Gastroesophageal sphincter (tissue), 4 donors: Measurements from ENCODE around the gene CLIP1. TPM values are rescaled to one million over a fixed set of nuclear protein-coding genes. Genes with fewer than 3 reads are reported as not detected.

Experiments used
- ATAC-seq: fragments of 150-250 bp; one replicate; pipeline ENCODE4 v1.9.1; 2016; ENCODE audit warnings: mild to moderate bottlenecking, moderate library complexity
- H3K27ac ChIP-seq, 4 donors: fragments of 200-600 bp; sonication (generic) in 3 of 4; 1 replicate in 3 of 4; 2 replicates in 1 of 4; pipeline ENCODE4 v1.5.1; 2016 to 2019
- H3K27me3 ChIP-seq: fragments of 200-600 bp; sonication (generic); one replicate; pipeline ENCODE4 v1.5.1; 2019
- H3K36me3 ChIP-seq, 2 donors: fragments of 200-600 bp; sonication (generic); one replicate each; pipeline ENCODE4 v1.5.1; 2019; ENCODE audit warnings: control low read depth in 1 of 2
- H3K4me1 ChIP-seq, 3 donors: fragments of 200-600 bp; sonication (generic); 1 replicate in 2 of 3; 2 replicates in 1 of 3; pipeline ENCODE4 v1.5.1; 2016 to 2019; ENCODE audit warnings: control low read depth in 2 of 3
- H3K4me3 ChIP-seq, 2 donors: fragments of 200-600 bp; sonication (generic); one replicate each; pipeline ENCODE4 v1.5.1; 2019; ENCODE audit warnings: mild to moderate bottlenecking in 1 of 2, moderate library complexity in 1 of 2
- H3K9me3 ChIP-seq, 3 donors: fragments of 200-600 bp; sonication (generic); one replicate each; pipeline ENCODE4 v1.5.1; 2017 to 2019; ENCODE audit warnings: control low read depth in 2 of 3
- EP300 ChIP-seq: sonication (generic); formaldehyde crosslinking; IDR thresholded peaks from one replicate; pipeline ENCODE4 v1.6.1; 2017; ENCODE audit warnings: antibody characterized with exemption, mild to moderate bottlenecking
- POLR2A ChIP-seq, 2 donors: fragments of 450-650 bp; IDR thresholded peaks; one replicate each; pipeline ENCODE4 v1.6.1; 2017; ENCODE audit warnings: antibody characterized with exemption in 2 of 2, mild to moderate bottlenecking in 2 of 2, moderate library complexity in 1 of 2
- POLR2AphosphoS5 ChIP-seq: sonication (generic); formaldehyde crosslinking; IDR thresholded peaks from one replicate; pipeline ENCODE4 v1.6.1; 2017; ENCODE audit warnings: antibody characterized with exemption
- WGBS, 2 donors: methylation state at CpG; one replicate each; pipeline ENCODE4 v1.1.5; 2018; ENCODE audit warnings: low coverage in 1 of 2; 5-methylcytosine and 5-hydroxymethylcytosine counted together
- total RNA-seq, 4 donors: library from RNA; depleted of rRNA; stranded (reverse); fragments of >200 nt; gene quantifications; one replicate each; pipeline ENCODE4 v1.1.0, GENCODE V29; 2016
- TF ChIP-seq, protein P1 (sequence below), 4 experiments: fragments of 200-600 bp in 2 of 4; fragments of 450-650 bp in 2 of 4; sonication (generic) in 1 of 4; IDR thresholded peaks; one replicate each; pipeline ENCODE4 v1.5.1; 2017 to 2019; ENCODE audit warnings: antibody characterized with exemption in 4 of 4, mild to moderate bottlenecking in 2 of 4, moderate library complexity in 2 of 4

The CLIP1 gene
- total RNA-seq, 4 donors from 2014 or later: 186 to 272 (median 208) TPM

DNA sequence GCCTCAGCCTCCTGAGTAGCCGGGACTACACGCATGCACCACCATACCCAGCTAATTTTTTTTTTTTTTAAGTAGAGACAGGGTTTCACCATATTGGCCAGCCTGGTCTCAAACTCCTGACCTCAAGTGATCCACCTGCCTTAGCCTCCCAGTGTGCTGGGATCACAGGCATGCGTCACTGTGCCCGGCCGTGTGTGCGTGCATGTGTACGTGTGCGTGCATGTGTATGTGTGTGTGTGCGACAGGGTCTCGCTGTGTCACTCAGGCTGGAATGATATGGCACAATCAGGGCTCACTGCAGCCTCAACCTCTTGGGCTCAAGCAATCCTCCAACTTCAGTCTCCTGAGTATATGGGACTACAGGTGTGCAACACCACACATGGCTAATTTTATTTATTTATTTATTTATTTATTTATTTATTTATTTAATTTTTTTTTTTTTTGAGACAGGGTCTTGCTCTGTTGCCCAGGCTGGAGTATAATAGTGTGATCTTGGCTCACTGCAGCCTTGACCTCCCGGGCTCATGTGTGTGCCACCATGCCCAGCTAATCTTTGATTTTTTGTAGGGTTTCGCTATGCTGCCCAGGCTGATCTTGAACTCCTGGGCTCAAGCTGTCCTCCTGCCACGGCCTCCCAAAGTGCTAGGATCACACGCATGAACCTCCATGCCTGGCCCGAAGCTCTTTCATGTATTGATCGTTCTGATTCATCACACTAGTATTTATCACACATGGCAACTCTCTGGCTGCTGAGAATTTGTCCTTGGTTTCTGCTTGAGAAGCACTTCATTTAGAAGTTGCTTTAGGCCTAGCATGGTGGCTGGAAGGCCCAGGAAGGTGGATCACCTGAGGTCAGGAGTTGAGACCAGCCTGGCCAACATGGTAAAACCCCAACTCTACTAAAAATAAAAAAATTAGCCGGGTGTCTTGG is 35.9 kb upstream of the CLIP1 start:
- Histone ChIP-seq H3K36me3 (no peaks in the 10 kb centered on the region), H3K9me3 (no peaks in the 10 kb centered on the region), H3K27me3 (no peaks in the 10 kb centered on the region), H3K4me1 (no peaks in the 10 kb centered on the region), H3K4me3 (no peak overlapping the region), H3K27ac (no peak overlapping the region)
- no peak for ATAC-seq
- TF ChIP-seq, protein P1, sequence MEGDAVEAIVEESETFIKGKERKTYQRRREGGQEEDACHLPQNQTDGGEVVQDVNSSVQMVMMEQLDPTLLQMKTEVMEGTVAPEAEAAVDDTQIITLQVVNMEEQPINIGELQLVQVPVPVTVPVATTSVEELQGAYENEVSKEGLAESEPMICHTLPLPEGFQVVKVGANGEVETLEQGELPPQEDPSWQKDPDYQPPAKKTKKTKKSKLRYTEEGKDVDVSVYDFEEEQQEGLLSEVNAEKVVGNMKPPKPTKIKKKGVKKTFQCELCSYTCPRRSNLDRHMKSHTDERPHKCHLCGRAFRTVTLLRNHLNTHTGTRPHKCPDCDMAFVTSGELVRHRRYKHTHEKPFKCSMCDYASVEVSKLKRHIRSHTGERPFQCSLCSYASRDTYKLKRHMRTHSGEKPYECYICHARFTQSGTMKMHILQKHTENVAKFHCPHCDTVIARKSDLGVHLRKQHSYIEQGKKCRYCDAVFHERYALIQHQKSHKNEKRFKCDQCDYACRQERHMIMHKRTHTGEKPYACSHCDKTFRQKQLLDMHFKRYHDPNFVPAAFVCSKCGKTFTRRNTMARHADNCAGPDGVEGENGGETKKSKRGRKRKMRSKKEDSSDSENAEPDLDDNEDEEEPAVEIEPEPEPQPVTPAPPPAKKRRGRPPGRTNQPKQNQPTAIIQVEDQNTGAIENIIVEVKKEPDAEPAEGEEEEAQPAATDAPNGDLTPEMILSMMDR (IDR thresholded peaks at IDR 0.05): no peak
- TF ChIP-seq POLR2A (IDR thresholded peaks at IDR 0.05): no peak
- TF ChIP-seq EP300: no peak
- TF ChIP-seq POLR2AphosphoS5: no peak
- 92 to 100% methylated on average over 5 to 12 of the region's 17 CpGs for WGBS, 2 donors

DNA sequence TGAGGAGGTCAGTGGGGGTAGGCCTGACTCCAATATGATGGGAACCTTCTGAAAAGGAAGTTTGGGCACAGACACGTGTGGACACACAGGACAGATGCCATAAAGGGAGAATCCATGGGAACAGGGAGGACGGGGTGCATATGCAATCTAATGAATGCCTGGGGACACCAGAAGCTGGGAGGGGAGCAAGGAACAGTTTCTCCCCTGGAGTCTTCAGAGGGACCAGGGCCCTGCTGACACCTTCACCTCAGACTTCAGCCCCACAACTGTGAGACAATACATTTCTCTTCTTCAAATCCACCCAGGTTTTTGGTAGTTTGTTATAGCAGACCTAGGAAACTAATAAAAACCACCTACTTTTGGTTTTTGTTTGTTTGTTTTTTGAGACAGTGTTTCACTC is 35.2 kb upstream of the CLIP1 start:
- no peak for ATAC-seq
- no peak overlapping the region for H3K4me3 ChIP-seq
- no peaks in the 10 kb centered on the region for H3K27me3 ChIP-seq
- H3K9me3 ChIP-seq: no peaks in the 10 kb centered on the region
- no peaks in the 10 kb centered on the region for H3K36me3 ChIP-seq
- H3K4me1 ChIP-seq: no peaks in the 10 kb centered on the region
- no peak for TF ChIP-seq EP300
- TF ChIP-seq, protein P1 (IDR thresholded peaks at IDR 0.05): no peak
- no peak for TF ChIP-seq POLR2A (IDR thresholded peaks at IDR 0.05)
- no peak for TF ChIP-seq POLR2AphosphoS5
- 63 to 70% methylated on average over 2 of the region's 2 CpGs for WGBS, 2 donors
- H3K27ac ChIP-seq: no peak overlapping the region

GRCh38 chr12:122454739-122455138 is 32.3 kb upstream of the CLIP1 start:
- Histone ChIP-seq H3K9me3 (no peaks in the 10 kb centered on the region), H3K4me3 (no peak overlapping the region), H3K4me1 (no peaks in the 10 kb centered on the region), H3K27me3 (no peaks in the 10 kb centered on the region), H3K27ac (no peak overlapping the region), H3K36me3 (no peaks in the 10 kb centered on the region)
- ATAC-seq: no peak
- TF ChIP-seq EP300: no peak
- TF ChIP-seq, protein P1 (IDR thresholded peaks at IDR 0.05): no peak
- no peak for TF ChIP-seq POLR2AphosphoS5
- no peak for TF ChIP-seq POLR2A (IDR thresholded peaks at IDR 0.05)
- WGBS, 2 donors: 63 to 67% methylated on average over 5 to 6 of the region's 6 CpGs

DNA sequence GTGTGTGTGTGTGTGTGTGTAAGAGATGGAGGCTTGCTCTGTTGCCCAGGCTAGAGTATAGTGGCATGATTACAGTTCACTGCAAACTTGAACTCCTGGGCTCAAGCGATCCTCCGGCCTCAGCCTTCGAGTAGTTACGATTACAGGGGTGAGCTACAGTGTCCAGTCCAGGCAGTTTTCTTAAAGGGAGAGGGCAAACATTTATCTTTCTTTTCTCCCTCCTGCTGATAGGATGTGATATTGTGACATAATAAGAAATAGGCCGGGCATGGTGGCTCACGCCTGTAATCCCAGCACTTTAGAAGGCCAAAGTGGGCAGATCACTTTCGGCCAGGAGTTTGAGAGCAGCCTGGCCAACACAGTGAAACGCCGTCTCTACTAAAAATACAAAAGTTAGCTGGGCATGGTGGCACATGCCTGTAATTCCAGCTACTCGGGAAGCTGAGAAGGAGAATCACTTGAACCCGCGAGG is 31.8 kb upstream of the CLIP1 start:
- no peak for ATAC-seq
- WGBS, 2 donors: 92 to 93% methylated on average over 3 to 8 of the region's 12 CpGs
- no peaks in the 10 kb centered on the region for H3K36me3 ChIP-seq
- no peaks in the 10 kb centered on the region for H3K4me1 ChIP-seq
- no peaks in the 10 kb centered on the region for H3K9me3 ChIP-seq
- TF ChIP-seq EP300: no peak
- TF ChIP-seq, protein P1 (IDR thresholded peaks at IDR 0.05): no peak
- TF ChIP-seq POLR2A (IDR thresholded peaks at IDR 0.05): no peak
- TF ChIP-seq POLR2AphosphoS5: no peak
- no peak overlapping the region for H3K27ac ChIP-seq
- H3K27me3 ChIP-seq: no peaks in the 10 kb centered on the region
- H3K4me3 ChIP-seq: no peak overlapping the region
